GM18951 (cell line): ENCODE measurements around the gene CSNK1D.

ENCODE experiments used
- POLR2A ChIP-seq: IDR thresholded peaks from 4 replicates; pipeline ENCODE4 v1.6.1; 2011; ENCODE audit warnings: mild to moderate bottlenecking; ENCODE audit not compliant: insufficient read length, insufficient read depth; ENCODE audit errors: extremely low read depth
- in situ Hi-C: fragments of 300-500 bp; cut with MboI; formaldehyde crosslinking; loops from one replicate; pipeline ENCODE4 v1.12.0; 2022; ENCODE audit warnings: low sequenced_read_pairs, mixed read lengths, inconsistent platforms; ENCODE audit not compliant: unreplicated experiment

Gene CSNK1D

DNA sequence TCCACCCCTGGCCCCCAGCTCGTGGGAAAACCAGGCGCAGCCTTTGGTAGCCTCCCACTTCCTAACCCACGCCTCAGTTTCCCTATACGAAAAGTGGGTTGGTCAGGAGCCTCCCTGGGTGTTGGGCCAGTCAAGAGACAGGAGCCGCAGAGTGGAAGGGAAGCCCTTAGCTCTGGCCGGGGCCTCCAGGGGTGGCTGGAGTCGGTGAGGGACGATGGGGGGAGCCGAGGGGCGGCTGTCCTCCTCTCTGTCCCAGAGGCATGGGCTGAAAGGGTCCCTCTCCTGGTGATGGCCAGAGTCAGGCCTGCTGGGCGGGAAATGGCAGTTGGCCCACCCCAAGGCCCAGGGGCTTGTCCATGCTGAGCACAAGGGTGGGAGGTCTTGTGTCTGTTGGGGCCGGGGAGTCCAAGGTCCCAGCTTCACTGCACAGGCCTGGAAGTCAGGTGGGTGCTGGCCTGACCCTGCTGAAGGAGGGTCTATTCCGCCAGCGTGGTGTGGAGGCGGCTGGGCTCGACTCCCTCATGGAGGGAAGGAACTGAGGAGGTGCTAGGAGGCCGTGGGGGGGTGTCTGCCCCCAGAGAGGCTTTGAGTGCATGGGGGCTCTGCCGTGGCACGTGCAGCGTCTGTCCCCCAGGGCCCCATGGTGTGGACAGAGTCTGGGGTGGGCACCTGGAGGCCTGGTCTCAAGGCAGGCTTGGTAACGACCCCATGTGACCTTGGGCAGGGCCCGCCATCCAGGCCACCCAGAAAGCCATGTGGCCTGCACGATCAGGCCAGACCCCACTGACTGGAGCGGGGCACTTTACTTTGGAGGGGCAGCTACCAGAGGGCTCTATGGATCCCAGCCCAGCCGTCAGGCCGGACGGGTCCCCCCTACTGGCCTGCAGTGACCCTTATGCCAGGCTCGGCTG lies 43.5 kb downstream of the CSNK1D start:
- in situ Hi-C loops = no loop called here
- no peak for TF ChIP-seq POLR2A

DNA sequence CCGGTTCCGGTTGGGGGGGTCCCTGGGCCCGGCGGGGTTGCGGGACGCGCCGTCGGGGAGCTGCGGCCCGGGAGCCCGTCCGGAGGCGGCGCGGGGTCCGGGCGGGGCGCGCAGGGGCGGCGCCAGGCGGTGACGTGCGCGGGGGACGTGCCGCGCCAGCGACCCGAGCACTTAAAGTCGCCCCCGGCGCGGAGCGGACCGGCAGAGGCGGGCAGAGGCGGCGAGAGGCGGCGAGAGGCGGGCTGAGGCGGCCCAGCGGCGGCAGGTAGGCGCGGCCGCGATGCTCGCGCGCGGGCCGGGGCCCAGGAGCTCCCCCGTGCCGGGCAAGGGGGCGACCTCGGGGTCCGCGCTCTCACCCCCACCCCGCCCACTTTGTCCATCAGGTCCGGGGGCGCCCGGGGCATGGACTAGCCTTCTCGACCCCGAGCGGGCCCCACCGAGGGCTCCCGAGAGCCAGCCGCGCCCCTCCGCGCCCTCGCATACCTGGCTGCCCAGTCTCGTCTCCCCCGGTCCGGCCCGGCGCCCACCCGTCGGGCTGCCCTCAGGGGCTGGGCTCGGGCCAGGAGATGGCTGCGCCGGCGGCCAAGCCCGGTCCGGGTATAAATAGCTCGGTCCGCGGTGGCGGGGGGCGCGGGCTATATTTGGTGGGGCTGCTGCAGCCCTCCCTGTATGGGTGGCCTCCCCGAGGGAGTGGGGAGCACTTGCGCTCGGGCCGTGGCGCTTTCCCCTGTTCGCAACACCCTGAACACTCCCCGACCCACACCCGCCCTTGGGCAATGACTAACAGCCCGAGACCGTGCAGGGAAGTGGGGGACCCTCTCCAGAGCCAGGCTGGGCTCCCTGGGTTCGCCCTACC lies 44.4 kb downstream of the CSNK1D start, which contains the start of gene SLC16A3:
TSS of gene SLC16A3 (plus strand) at position 201 of the 856 bp plus-strand sequence. CDS start 6,967 bp downstream, outside the sequence.
- TF ChIP-seq POLR2A = peak; percentile 94
- in situ Hi-C loops = no loop called here

GRCh38 chr17:82228278-82228841 lies 45.1 kb downstream of the CSNK1D start:
- peak; percentile 33 for TF ChIP-seq POLR2A
- in situ Hi-C loops = no loop called here

DNA sequence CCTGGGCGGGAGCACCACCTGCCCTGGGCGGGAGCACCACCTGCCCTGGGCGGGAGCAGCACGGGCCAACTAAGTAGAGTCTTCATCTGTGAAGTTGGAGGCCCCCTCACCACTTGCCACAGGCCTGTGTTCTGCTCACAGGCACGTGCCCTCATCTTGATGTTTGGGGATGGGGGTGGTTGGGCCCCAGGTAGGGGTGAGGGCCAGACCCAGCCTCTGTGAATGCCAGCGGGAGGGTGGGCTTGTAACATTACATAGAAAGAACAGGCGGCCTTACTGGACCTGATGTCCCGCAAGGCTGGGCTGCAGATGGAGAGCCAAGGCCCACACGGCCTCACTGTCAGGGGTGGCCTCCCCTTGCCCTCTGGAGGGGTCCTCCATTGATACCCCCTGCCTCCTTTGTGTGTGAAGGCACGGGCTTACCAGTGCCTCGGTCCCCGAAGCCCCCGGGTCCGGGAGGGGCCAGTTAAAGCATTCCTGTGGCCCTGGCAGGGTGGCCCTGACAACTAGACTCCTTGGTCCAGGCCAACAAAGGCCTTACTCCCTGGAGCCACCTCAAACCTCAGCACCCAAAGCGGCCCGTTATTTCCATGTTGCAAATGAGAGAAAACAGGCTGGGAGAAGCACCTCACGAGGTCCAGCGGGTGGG lies 45.7 kb downstream of the CSNK1D start:
- TF ChIP-seq POLR2A = no peak
- in situ Hi-C loops = no loop called here

DNA sequence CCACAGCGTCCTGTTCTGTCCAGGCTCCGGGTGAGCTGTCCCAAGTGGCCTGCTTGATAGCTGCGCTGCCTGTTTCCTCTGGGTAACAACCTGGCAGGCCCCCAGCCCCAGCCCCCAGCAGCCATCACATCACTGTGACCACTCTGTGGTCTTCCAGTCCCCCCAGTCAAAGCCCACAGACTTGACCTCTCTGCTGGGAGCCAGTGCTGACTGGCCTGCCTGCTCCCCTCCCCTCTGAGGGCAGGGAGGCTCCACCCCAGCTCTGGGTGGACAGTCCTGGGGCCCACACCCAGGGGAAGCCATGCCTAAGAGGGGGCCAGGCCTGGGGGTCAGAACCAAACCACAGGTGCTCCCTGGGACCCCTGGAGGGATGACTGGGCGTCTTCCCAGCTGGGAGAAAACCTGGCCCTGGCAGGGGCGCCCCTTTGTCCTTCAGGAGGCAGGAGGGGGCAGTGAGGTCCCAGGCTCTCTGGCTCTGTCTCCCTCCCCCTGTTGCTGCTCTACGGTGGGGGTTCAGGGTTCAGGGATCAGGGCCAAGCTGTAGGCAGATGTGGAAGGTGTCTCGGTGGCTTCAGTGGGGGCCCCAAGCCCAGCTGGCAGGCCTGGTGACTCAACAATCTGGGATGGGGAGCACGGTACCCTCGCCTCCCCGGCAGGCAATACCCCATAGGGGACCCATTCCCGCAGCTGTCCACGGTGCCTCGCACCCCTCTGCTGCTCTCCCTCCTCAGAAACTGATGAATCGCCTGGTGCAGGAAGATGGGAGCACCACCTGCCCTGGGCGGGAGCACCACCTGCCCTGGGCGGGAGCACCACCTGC lies 46.5 kb downstream of the CSNK1D start:
- no peak for TF ChIP-seq POLR2A

GRCh38 chr17:82226146-82226808 lies 47.2 kb downstream of the CSNK1D start:
- in situ Hi-C loops = no loop called here
- no peak for TF ChIP-seq POLR2A

More for the DNA sequence above, 46.5 kb downstream of the CSNK1D start:
- in situ Hi-C loops = no loop called here

- in situ Hi-C loops = no loop called here
- no peak for TF ChIP-seq POLR2A
These were observed 48.0 kb downstream of the CSNK1D start for GRCh38 chr17:82225368-82226029.

- in situ Hi-C loops = no loop called here
- no peak for TF ChIP-seq POLR2A
These were observed 48.8 kb downstream of the CSNK1D start for GRCh38 chr17:82224666-82225065.

GRCh38 chr17:82223517-82223916 lies 50.0 kb downstream of the CSNK1D start:
- in situ Hi-C loops = no loop called here
- no peak for TF ChIP-seq POLR2A

DNA sequence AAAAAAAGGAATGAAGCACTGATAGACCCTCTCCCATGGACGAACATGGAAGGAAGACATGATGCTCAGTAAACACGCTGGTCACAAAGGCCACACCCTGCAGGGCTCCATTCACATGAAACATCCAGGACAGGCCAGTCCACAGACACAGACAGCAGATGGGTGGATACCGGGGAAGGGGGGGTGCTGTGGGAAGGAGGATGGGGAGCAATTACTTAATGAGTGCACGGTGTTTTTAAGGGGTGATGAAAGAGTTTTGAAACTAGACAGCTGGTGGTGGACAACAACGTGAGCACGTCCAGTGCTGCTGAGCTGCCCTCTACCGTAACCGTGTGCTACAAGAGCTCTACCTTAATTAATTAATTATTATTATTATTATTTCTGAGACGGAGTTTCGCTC lies 50.7 kb downstream of the CSNK1D start:
- TF ChIP-seq POLR2A = no peak
- in situ Hi-C loops = no loop called here

- TF ChIP-seq POLR2A = no peak
These were observed 52.1 kb downstream of the CSNK1D start for GRCh38 chr17:82221341-82221902.

More at GRCh38 chr17:82221341-82221902, 52.1 kb downstream of the CSNK1D start:
- in situ Hi-C loops = no loop called here
